Measurements from ENCODE around the gene HLA-DRA. TPM values are rescaled to one million over a fixed set of nuclear protein-coding genes. Genes with fewer than 3 reads are reported as not detected.
"Not testable (repeated sequence)": the region's sequence is repeated elsewhere in the genome, so short reads cannot be mapped to it uniquely, and the experiment has no call there.

Gene HLA-DRA
- total RNA-seq, 1 donor from 2014 or later = 38.7 TPM

DNA sequence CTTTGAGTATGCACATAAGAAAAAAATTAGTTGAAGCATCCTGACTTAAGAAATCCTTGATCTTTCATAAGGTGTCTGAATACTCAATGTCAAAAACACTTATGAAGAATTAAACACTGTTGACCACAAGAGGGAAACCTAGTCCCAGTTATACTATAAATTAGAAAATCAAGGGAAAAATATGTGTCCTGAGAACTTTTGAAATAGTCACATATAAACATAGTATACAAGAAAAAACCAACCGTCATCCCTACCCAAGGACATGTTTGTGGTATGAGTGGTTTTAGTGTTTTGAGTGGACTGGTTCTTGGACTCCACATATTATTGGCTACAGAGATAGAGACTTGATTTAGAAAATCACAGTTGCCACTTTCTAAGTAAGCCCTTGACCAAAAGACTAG is 7.6 kb upstream of the HLA-DRA start:
- peak; percentile 54 for ATAC-seq

DNA sequence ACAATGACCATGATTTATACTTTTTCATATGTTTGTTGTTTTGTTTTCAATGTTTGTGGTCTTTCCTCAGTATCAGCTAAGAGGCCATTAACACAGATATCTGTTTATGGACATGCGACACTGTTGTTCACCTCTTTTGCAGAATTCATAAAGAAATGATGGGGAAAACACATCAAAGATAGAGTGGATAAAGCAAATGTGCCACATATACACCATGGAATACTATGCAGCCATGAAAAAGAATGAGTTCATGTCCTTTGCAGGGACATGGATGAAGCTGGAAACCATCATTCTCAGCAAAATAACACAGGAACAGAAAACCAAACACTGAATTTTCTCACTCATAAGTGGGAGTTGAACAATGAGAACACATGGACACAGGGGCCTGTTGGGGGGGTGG is 5.7 kb upstream of the HLA-DRA start:
- ATAC-seq = not testable (repeated sequence)

DNA sequence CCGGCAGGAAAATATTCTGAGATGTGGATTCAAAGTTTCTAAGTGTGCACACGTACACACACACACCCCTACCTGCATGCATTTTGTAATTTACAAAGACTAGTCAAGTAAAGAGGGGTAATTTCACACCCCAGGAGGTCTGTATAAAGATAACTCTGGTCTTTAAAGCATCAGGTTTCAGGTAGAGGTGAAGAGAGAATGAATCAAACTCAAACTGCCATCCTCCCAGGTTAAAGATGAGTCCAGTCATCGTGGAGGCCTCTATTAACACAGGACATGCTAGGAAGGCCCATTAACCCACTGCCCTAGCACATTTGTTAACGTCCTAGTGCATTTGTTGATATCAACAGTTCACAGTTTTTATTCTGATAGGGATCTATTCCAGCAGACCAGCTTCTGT is 3.5 kb upstream of the HLA-DRA start:
- no peak for ATAC-seq

DNA sequence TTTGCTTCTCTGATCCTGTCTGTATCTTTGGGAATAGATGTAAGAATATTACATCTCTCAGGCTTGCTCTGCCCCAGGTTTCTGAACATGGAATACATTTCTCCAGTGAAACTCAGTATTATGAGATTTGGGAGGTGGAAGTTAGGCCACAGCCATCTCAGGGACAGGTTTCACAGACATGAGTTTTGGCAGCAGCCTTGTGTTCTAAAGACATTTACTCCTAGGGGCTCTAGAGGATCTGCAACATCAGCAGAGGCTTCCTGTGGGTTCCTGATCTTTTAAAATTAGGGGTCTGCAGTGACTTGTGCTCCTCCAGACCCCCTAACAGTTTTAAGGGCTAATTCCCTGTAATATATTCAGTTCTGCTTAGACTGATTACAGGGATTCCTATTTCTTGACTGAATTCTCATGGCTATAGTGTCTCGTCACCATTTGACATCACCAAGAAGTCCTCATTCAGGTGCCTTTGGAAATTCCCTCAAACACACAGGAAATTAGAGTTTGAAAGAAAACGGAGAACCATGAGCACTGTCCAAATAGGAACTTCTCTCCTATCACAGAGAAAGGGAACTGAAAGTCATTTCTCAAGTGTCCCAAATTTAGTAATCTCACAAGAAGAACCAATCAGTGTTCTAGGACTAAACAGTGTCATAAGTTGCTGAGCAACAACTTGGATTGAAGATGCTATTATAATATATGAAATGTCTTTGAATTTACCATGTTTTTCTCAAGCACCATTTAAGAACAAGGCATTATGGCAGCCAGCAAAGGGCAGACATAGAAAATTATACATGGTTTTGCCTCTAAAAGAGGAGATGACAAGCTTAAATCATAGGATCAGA is 2.5 kb upstream of the HLA-DRA start:
- ATAC-seq = peak; percentile 52

DNA sequence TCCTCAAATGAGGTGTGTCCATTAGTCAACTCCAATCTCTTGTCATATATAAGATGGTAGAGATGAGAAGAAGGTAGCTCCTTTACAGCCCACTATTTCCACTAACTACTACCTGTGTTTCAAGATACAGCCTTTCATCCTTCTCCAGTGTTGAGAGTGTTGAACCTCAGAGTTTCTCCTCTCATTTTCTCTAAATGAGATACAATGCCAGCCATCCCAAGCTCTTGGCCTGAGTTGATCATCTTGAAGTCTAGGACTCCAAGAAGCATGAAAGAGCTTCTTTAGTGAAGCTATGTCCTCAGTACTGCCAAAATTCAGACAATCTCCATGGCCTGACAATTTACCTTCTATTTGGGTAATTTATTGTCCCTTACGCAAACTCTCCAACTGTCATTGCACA is 548 bp upstream of the HLA-DRA start:
- no peak for ATAC-seq

DNA sequence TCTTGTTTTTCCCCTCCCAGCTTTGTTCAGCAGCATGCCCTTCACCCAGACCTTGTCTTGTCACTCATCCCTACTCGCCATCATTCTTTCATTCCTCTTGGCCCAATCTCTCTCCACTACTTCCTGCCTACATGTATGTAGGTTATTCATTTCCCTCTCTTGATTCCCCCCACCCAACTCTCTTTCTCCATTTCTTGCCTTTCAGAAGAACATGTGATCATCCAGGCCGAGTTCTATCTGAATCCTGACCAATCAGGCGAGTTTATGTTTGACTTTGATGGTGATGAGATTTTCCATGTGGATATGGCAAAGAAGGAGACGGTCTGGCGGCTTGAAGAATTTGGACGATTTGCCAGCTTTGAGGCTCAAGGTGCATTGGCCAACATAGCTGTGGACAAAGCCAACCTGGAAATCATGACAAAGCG is 2.6 kb downstream of the HLA-DRA start:
- no peak for ATAC-seq

DNA sequence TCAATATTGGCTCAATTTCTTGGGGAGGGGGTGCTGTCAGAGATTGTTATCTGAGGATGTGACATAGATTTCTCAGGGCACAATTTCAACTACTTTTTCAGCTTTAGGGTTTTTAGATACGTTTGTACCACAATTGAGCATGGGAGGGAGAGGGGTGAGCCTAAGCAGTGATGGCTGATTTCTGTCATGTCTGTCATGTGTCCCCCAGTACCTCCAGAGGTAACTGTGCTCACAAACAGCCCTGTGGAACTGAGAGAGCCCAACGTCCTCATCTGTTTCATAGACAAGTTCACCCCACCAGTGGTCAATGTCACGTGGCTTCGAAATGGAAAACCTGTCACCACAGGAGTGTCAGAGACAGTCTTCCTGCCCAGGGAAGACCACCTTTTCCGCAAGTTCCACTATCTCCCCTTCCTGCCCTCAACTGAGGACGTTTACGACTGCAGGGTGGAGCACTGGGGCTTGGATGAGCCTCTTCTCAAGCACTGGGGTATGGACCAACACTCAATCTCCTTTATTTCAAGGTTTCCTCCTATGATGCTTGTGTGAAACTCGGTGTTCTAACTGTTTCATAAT is 3.4 kb downstream of the HLA-DRA start:
- ATAC-seq = no peak

DNA sequence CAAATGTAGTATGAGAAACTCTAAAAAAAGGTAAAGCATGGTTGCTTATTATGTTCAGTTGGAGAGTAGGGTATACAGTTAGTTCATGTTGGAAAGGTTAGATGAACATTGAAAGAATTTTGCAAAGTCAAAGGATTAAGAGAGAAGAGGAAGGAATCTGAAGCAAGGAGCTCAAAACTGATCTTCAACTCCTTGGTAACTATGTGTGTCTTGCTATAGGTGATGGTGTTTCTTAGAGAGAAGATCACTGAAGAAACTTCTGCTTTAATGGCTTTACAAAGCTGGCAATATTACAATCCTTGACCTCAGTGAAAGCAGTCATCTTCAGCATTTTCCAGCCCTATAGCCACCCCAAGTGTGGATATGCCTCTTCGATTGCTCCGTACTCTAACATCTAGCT is 4.7 kb downstream of the HLA-DRA start:
- no peak for ATAC-seq

DNA sequence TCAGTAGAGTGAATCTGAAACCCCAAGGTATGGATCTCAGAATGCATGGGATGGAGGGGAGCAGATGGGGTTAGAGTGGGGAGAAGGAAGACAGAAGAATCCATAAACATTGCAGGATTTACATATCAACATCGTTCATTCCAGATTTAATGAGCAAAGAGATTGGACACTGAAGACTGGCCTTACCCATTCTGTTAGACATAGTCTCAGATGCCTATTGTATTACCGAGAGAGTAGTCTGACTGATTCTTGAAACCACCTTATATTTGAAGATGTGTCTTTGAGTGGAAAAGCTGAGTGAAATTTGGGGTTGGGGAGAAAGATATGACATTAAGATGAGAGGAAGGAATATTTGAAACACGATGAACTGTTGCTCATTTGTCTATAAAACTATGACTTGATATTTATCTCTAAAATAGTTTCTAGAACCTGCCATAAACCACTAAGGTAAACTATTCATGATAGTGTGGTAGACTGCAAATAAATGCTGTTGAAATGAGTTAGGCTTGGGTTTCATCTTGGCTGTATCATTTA is 5.7 kb downstream of the HLA-DRA start:
- ATAC-seq = no peak

DNA sequence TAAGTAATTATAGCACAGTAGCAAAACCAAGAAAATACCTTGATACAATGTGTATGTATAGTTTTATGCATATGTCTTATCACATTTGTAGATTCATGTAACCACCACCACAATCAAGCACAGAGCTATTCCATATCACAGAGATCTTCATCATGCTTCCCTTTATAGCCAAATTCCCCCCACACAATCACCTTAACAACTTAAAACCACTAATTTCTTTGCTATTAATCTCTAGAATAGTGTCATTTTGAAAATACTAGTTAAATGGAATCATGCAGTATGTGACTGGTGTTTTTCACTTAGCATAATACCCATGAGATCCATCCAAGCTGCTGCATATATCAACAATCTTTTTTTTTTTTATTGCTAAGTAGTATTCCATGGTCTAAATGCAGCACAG is 8.2 kb downstream of the HLA-DRA start:
- ATAC-seq = no peak

DNA sequence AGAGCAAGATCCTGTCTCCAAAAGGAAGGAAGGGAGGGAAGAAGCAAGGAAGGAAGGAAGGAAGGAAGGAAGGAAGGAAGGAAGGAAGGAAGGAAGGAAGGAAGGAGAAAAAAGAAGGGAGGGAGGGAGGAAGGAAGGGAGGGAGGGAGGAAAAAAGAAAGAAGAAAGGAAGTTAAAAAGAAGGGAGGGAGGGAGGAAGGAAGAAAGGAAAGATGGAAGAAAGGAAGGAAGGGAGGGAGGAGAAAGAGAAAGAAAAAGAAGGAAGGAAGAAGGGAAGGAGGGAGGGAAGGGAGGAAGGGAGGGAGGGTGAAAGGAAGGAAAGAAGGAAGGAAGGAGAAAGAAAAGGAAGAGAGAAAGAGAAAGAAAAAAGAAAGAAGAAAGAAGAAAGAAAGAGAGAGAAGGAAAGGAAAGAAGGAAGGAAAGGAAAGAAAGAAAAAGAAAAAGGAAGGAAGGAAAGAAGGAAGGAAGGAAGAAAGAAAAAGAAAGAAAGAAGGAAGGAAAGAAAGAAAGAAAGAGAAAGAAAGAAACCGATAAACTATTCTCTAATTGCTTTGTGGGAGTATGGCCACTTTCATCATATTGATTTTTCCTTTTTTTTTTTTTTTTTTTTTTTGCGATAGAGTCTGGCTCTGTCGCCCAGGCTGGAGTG is 9.5 kb downstream of the HLA-DRA start:
- no peak for ATAC-seq

DNA sequence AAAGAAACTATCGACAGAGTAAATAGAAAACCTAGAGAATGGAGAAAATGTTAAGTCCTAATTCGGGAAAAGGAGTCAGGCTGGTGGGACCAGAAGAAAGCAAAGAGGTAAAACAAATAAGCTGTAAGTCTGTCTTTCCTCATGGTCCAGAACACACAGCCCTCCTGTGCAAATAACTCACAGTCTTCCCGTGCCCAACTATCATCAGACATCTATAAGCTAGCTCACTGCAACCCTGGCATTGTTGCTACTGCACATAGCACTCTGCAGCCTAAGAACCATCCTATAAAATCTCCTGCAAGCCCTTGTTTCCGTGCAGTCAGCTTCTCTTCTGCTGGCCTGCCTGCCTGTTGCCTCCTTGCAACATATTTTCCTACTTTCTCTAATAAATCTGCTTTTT is 17.4 kb downstream of the HLA-DRA start:
- ATAC-seq = no peak

DNA sequence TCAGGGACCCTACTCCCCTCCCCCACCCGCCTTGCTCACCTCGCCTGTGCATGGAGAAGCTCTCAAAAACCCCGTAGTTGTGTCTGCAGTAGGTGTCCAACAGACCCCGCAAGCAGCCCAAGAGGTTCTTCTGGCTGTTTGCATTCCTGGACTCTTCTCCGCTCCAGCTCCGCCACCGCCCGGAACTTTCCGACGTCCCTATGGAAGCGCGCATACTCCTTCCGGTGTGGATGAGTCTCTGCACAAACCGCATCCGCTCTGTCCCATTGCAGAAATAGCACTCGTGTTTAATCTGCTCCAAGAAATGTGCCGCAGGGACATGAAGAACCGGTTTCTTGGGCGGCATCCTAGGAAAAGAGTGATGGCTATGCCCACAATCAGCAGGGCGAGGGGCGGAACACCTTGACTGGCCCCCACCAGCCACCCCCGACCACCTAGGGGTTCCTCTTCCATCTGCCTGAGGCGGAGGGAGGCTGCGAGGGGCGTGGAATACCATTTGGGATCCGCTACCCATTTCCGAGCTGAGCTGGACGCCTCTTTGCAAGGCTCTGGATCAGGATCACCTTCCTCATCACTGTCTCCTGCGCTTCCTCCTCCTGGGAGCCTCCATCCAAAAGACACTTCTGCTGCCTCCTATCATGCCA is 20.2 kb downstream of the HLA-DRA start:
- no peak for ATAC-seq

DNA sequence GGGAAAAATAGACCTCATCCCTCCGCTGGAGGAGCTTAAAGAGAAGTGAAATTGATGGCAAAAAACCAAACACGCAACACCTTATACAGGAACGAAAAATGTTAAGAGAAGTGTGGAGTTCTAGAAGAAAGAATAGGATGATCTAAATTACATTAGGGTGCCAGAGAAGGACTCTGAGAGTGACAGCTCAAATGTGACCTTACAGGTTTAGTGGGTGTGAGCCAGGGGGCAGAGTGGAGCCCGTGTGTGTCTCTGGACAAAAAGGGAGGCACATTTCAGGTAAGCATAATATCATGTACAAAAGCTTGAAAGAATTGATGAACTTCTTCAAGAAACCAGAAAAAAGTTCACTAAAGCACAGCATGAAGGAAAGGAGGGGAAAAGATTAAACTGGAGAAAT is 20.8 kb downstream of the HLA-DRA start:
- no peak for ATAC-seq

DNA sequence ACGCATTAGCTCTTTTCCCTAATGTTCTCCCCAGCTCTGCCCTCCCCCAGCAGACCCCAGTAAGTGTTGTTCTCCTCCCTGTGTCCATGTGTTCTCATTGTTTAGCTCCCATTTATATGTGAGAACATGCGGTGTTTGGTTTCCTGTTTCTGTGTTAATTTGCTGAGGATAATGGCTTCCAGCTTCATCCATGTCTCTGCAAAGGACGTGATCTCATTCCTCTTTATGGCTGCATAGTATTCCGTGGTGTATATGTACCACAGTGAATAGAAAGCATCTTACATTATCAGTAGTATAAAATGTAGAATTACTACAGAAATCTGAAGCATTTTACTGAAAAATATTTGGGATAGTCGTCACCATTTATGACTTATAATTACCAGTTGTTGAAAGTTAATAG is 21.8 kb downstream of the HLA-DRA start:
- ATAC-seq = no peak

DNA sequence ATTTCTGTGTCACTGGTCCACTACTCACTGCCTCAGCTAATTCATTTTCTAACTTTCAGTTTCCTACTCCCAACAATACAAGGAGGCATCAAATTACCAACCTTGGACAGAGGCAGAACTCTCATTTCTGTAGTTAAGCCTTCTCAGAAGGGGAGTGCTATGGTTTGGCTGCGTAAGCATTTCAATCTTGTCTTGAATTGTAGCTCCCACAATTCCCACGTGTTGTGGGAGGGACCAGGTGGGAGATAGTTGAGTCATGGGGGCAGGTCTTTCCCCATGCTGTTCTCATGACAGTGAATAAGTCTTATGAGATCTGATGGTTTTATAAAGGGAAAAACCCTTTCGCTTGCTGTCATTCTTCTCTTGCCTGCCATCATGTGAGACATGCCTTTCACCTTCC is 22.9 kb downstream of the HLA-DRA start:
- ATAC-seq = no peak

DNA sequence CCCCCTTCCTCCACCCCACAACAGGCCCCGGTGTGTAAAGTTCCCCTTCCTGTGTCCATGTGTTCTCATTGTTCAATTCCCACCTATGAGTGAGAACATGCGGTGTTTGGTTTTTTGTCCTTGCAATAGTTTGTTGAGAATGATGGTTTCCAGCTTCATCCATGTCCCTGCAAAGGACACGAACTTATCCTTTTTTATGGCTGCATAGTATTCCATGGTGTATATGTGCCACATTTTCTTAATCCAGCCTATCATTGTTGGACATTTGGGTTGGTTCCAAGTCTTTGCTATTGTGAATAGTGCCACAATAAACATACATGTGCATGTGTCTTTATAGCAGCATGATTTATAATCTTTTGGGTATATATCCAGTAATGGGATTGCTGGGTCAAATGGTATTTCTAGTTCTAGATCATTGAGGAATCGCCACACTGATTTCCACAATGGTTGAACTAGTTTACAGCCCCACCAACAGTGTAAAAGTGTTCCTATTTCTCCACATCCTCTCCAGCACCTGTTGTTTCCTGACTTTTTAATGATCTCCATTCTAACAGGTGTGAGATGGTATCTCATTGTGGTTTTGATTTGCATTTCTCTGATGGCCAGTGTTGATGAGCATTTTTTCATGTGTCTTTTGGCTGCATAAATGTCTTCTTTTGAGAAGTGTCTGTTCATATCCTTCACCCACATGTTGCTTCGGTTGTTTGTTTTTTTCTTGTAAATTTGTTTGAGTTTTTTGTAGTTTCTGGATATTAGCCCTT is 28.2 kb downstream of the HLA-DRA start:
- ATAC-seq = not testable (repeated sequence)

DNA sequence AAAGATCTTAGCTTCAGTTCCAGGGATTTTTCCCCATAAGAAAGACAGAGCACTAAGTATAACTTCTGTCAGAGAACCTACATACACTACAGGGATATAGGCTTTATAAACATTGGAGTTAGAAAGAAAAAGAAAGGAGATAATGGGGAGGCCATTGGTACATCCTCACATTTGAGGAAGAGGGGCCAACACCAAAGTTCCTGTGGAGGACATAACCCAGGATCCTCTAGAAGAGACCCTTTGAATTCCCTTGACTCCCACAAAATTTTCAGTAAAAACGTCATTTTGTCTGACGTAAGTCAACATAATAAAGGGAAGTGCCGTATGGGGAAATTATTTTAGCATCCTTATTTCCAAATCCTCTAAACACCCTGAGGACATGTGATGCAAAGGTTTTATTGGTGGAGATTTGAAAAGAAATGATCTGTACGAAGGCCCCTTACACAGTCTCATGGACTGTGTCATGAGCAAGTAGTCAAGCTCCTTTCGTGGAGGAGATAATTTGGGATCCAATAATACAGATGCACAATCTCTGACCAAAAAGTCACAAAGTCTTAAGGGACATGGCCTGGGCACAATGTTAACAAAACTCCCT is 33.2 kb downstream of the HLA-DRA start:
- peak; percentile 49 for ATAC-seq

DNA sequence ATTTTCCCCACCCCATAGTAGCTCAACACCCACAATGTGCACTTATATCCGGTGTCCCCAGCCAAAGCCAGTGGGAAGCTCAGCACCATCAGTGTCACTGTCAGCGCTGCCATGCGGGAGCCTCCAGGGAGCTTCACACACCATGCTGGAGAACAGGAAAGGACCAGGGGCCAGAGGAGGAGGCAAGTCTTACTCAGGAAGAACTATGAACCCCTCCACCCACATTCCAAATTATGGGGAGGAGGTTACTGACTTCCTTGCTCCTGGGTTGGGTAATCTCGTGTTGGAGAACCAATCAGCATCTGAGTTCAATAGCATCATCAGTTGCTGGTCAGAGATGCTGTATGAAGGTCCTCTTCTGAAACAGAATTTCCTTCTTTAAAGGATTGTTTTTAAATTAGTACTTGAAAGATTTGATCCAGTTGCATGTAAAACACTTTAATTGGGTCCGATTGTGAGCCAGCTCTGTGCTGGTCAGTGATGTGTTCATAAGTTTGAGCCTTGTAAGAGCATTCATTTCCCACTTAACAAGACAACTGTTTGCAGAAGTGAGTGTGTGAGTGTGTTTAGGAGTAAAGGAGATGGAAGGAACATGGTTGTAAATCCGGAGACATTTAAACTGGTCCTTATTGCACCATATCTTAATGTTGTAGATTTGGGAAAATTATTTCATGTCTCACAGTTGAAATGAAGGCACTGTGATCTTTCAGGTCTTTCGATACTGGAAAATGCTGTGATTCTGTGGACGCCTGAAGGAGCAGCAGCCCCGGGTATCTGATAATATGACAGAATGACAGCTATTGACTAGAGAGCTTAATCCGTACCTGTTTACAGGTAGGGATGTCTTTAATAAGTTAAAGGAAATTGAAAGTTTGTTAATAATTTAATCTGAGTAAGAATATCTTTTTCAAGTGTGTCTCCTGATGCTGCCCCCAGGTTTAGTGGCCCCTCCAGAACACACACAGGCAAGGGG is 34.0 kb downstream of the HLA-DRA start:
- ATAC-seq = peak; percentile 89

DNA sequence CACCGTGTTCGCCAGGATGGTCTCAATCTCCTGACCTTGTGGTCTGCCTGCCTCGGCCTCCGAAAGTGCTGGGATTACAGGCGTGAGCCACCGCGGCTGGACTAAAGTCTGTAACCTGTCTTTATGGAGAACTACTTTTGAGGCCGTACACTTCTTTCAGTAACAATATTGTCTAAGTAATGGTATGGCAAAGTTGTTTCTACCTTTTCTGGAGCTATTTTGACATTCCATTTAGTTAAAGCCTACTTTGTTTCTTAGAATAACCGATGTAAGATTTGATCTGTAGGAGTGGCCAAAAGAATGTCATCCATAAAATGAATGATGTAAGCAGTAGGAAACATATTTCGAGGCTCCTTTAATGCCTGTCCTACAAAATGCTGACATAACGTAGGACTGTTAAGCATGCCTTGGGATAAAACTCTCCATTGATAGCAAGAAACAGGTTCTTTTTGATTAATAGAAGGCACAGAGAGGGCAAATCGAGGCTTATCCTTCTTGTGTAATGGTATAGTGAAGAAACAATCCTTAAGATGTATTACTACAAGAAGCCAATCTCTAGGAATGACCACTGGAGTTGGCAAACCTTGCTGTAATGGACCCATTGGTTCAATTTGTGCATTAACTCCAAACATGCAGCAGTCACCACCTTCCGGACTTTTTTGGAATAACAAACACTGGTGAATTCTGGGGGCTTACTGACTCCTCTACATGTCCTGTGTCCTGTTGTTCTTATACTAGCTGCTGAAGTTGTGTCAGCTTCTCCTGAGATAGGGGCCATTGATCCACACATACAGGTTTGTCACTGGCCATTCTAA is 35.9 kb downstream of the HLA-DRA start:
- no peak for ATAC-seq

Data from esophagus mucosa (tissue), 1 donor.